GM21526 (cell line): ENCODE results near the gene GOLGA6L10.
A peak's percentile ranks its signal among the peaks of the same experiment; 100 is the strongest.
"Not testable (repeated sequence)": the region's sequence is repeated elsewhere in the genome, so short reads cannot be mapped to it uniquely, and the experiment has no call there.

Source experiments
- ATAC-seq: cut with Tn5 transposase; IDR thresholded peaks from one replicate; pipeline ENCODE4 v1.9.1; 2021; ENCODE audit warnings: moderate library complexity; ENCODE audit not compliant: unreplicated experiment, low FRiP score

Gene GOLGA6L10

DNA sequence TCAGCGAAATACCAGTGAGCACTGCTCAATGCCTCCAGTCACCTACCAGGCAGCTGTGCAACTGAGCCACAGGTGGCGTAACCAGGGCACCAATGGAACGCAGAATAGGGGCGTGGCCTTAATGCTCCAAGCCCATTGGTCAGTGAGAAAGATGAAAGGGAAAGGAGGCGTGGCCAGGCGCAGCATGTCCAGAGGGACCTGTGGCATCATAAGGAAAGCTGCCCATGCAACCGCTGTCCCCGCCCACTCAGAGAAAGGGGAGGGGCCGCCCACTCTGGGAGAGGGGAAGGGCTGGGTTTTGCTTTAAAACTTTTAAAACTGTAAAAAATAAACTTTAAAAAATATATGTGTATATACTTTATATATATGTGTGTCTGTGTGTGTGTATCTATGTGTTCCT is at the start of gene GOLGA6L10:
Gene GOLGA6L10 (minus strand): TSS at position 101 of the 400 bp plus-strand sequence. CDS start 100 bp downstream, at position 1.
- not testable (repeated sequence) for ATAC-seq

GRCh38 chr15:82398785-82399184 is 49.5 kb upstream of the GOLGA6L10 start:
- ATAC-seq, result no peak

GRCh38 chr15:82397817-82398216 is 48.5 kb upstream of the GOLGA6L10 start:
- no peak for ATAC-seq

DNA sequence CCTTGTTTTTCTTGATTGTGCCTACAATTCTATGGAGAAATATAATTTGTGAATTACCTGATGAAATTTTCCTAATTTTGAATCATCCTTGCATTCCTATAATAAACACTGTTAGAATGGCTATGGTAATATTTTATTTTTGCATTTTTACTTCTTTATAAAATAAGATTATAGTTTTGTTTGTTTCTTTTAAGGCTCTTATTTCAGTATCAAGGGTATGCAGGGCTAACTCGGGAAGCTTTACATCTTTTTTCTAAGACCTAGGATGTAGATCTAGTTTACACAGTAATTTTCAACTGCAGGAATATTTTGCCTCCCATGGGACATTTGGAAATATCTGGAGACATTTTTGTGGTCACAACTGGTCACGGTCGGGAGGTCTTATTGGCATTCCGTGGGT is 46.5 kb upstream of the GOLGA6L10 start:
- ATAC-seq, result not testable (repeated sequence)

DNA sequence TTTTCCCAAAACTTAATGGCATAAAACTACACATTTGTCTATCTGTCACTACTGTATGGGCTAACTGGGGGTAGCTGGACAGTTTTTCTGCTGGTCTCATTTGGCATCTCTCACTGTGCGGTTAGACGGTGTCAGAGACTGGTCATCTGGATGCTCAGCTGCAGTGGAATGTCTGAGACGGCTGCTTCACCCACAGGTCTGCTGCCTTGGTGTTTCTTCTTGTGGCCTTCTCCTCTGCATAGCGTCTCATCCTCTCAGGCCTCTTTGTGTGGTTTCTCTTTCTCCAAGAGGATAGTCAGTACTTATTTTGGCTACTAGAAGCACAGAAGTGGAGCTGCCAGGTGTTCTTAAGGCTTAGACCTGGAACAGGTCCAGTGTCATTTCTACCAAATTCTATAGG is 44.4 kb upstream of the GOLGA6L10 start:
- ATAC-seq, result no peak

GRCh38 chr15:82392077-82392476 is 42.8 kb upstream of the GOLGA6L10 start:
- not testable (repeated sequence) for ATAC-seq

DNA sequence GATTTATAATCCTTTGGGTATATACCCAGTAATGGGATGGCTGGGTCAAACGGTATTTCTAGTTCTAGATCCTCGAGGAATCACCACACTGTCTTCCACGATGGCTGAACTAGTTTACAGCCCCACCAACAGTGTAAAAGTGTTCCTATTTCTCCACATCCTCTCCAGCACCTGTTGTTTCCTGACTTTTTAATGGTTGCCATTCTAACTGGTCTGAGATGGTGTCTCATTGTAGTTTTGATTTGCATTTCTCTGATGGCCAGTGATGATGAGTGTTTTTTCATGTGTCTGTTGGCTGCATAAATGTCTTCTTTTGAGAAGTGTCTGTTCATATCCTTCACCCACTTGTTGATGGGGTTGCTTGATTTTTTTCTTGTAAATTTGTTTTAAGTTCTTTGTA is 40.9 kb upstream of the GOLGA6L10 start:
- ATAC-seq, result not testable (repeated sequence)

GRCh38 chr15:82387209-82387608 is 37.9 kb upstream of the GOLGA6L10 start:
- ATAC-seq, result not testable (repeated sequence)

DNA sequence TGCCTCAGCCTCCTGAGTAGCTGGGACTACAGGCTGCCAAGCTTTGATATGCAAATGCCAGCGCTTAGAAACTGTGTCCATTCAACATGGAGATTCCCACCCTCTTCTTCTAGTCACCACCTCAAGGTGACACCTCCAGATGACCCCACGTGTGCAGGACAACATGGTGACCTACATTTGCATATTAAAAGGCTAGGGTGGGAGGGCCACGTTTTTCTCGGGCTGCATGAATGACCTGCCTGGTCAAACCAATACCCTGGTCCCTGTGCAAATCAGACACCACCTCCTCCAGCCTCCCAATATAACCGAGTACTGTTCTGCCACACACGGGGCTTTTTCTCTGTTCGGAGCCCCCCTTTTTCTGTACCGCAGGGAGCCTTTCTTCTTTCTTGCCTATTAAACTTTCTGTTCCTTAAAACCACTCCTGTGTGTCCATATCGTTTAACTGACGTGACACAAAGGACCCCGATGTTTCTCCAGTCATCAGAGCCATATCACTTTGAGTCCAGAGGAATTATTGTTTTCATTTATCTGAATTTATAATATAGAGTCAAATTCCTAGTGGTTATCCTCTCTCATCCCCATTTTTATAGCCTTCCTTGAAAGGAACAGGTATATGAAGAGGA is 32.2 kb upstream of the GOLGA6L10 start:
- ATAC-seq, result not testable (repeated sequence)

DNA sequence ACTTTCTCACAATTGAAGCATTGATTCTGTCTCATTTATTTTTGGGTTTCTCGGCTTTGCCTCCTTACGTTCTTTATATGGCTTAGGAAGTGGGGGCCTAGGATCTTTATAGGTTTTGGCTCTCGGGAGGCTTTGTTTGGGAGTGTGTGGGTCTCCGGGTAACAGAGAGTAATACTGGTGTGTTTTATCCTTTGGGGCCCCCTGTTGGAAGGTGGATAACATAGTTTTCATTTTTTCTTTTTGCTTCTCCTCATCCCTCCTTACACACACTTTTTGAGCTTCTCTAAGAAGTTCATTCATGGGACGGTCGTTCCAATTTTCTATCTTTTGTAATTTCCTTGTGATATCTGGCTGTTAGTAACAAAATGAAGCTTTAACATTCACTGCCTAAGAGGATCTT is 30.3 kb upstream of the GOLGA6L10 start:
- ATAC-seq, result not testable (repeated sequence)

DNA sequence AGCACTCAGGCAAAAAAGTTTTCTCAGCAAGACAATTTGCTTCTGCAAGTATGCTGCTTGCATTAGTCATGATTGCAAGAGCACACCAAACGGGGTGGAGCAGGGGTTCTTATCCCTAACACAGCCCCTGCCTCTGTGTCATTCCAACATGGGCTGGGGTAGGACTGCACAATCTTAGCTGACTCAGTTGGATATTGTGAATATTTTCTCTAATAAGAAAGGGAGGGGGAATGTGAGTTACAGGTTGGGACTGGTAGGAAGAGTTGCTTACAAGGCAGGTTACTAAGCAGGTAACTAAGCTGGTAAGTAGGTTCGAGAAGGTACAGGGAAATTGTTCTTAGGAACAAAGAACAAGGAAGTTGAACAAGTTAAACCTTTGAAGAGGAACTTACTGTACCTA is 24.4 kb upstream of the GOLGA6L10 start:
- ATAC-seq, result not testable (repeated sequence)

GRCh38 chr15:82371656-82372055 is 22.4 kb upstream of the GOLGA6L10 start:
- ATAC-seq, result no peak

GRCh38 chr15:82367790-82368189 is 18.5 kb upstream of the GOLGA6L10 start:
- ATAC-seq, result not testable (repeated sequence)

- peak; percentile 78 for ATAC-seq
Observed at GRCh38 chr15:82365692-82366323, 16.5 kb upstream of the GOLGA6L10 start.

DNA sequence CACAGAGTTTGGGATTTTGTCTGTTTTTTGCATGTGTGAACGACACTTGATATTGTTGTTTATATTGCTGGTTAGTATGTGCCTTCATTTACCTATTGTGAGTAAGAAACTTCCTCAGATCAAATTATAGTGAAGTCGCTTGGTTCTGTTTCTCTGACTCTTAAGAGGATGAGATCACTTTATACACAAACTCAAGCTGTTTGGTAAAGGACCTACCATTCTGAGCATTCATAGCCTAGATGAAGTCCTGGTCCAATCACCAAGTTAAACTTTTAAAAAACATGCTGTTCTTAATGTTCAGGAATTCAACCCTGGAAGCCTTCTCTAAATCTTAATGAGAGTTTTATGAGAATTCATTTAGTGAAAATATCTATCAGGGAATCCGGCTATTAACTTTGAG is 15.3 kb upstream of the GOLGA6L10 start:
- ATAC-seq, result not testable (repeated sequence)

GRCh38 chr15:82362790-82363189 is 13.5 kb upstream of the GOLGA6L10 start:
- ATAC-seq, result not testable (repeated sequence)

- not testable (repeated sequence) for ATAC-seq
Observed at GRCh38 chr15:82360618-82361017, 11.3 kb upstream of the GOLGA6L10 start.

DNA sequence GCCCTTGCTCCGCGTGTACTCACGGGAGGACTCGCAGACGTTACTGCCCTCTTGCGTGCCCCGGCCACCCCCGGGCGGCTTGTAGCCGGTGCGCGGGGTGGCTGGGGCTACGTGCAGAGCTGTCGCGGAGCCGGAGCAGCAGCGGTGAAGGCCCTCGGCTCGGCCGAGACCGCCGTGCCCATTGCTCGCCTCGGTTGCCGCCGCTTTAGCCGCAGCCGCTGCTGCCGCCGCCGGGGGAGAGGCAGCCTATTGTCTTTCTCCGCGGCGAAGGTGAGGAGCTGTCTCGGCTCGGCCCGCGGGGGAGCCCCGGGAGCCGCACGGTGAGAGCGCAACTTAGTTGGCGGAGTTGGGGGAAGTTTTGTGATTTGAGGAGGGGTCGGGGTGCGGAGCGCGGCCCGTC is 5.8 kb upstream of the GOLGA6L10 start:
- ATAC-seq, result not testable (repeated sequence)

GRCh38 chr15:82354546-82354945 is 5.3 kb upstream of the GOLGA6L10 start:
- ATAC-seq, result not testable (repeated sequence)

- ATAC-seq, result not testable (repeated sequence)
Observed at GRCh38 chr15:82347645-82348044, 1.6 kb downstream of the GOLGA6L10 start.

GRCh38 chr15:82345176-82345575 is 4.1 kb downstream of the GOLGA6L10 start:
- ATAC-seq, result not testable (repeated sequence)

DNA sequence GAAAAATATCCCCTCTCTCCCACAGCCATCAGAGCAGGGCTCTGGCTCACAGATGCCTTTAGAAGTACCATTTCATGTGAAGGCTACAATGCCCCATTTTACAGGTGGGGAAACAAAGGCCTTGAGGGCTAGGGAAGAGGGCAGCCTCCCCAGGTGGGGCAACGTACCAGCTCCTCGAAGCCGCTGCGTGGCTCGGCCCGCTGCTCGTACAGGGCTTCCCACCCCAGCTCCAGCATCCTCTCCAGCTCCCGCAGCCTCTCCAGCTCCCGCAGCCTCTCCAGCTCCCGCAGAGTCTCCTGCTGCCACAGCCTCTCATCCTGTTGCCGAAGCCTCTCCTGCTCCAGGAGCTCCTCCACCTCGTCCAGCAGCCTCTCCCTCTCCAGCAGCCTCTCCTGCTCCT is 4.9 kb downstream of the GOLGA6L10 start:
- ATAC-seq, result not testable (repeated sequence)
